A673 (cell line): ENCODE measurements around the gene VCAN.

Source experiments
- EZH2 ChIP-seq: fragments of 200-600 bp; sonication (generic); IDR thresholded peaks from 2 replicates; pipeline ENCODE4 v1.6.1; 2017; ENCODE audit warnings: borderline replicate concordance, low read depth, mild to moderate bottlenecking, mixed read lengths, antibody characterized with exemption, low read length; ENCODE audit not compliant: poor library complexity, severe bottlenecking
- TF ChIP-seq, protein P1 (sequence below): fragments of 300-800, 200-600 bp; sonication (generic); conservative IDR thresholded peaks from 2 replicates; pipeline ENCODE4 v1.5.1; 2017; ENCODE audit warnings: low read depth, mild to moderate bottlenecking, antibody characterized with exemption, low read length, moderate library complexity, mixed read lengths

- TF ChIP-seq, protein P1, sequence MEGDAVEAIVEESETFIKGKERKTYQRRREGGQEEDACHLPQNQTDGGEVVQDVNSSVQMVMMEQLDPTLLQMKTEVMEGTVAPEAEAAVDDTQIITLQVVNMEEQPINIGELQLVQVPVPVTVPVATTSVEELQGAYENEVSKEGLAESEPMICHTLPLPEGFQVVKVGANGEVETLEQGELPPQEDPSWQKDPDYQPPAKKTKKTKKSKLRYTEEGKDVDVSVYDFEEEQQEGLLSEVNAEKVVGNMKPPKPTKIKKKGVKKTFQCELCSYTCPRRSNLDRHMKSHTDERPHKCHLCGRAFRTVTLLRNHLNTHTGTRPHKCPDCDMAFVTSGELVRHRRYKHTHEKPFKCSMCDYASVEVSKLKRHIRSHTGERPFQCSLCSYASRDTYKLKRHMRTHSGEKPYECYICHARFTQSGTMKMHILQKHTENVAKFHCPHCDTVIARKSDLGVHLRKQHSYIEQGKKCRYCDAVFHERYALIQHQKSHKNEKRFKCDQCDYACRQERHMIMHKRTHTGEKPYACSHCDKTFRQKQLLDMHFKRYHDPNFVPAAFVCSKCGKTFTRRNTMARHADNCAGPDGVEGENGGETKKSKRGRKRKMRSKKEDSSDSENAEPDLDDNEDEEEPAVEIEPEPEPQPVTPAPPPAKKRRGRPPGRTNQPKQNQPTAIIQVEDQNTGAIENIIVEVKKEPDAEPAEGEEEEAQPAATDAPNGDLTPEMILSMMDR: no peak
- no peak for TF ChIP-seq EZH2
These were observed 80.3 kb downstream of the VCAN start for GRCh38 chr5:83551821-83552220.
